ENCODE data around the gene RPRD1A. TPM values are rescaled to one million over a fixed set of nuclear protein-coding genes. Genes with fewer than 3 reads are reported as not detected.
"Not testable (repeated sequence)": the region's sequence is repeated elsewhere in the genome, so short reads cannot be mapped to it uniquely, and the experiment has no call there.

The RPRD1A gene
- polyA plus RNA-seq, 3 donors, result 61.2 to 72.0 (median 67.1) TPM

DNA sequence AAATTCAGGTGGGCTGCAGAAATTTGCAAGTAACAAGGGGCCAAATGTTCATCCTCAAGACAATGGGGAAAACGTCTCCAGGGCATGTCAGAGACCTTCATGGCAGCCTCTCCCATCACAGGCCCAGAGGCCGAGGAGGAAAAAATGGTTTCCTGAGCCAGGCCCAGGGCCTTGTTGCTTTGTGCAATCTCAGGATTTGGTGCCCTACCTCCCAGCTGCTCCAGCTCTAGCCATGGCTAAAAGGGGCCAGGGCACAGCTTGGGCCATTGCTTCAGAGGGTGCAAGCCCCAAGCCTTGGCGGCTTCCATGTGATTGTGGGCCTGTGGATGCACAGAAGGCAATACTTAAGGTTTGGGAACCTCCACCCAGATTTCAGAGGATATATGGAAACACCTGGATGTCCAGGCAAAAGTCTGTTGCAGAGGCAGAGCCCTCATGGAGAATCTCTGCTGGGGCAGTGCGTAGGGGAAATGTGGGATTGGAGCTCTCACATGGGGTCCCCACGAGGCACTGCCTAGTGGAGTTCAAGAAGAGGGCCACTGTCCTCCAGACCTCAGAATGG is 29.2 kb downstream of the RPRD1A start:
- no peak for DNase-seq

DNA sequence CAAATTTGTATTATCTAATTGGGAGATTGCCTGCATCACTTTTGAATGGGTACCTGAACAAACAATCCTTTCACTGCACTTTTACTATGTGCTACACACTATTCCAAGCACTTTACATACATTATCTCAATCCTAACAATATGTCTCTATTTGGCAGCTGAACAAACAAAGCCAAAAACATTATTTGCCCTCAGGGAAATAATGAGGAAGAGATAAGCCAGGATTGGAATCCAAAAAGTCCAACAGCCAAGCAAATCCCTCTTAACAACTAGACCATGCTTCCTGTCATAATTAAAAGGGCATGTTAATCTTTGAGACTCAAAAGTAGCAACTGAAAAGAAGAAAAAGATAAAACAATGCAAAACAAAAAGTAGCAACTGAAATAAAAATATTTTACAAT is 32.1 kb downstream of the RPRD1A start:
- DNase-seq, result no peak

DNA sequence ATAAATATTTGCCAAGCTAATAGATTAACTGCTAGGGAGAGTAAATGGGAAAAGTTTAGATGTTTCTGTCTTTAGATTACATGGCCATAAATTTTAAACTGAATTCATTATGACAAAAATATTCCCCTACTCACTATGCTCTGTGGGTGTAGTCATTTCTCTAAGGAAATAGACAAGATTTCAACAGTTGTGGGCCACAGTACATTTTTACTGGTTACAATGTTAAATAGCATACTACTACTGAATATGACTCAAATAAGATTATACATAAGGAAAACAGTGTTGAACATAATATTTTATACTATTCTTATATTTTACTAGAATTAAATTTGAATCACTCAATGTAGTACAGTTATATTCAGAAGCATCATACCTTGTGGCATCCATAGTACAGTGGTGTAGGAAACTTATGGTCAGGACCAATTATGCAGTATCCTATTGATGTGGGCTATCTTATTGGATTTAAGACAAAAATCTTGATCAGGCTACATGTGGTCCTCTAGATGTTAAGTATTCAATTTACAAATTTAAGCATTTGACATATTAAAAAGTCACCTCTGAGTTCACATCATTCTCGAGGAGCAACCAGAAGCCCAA is 33.0 kb downstream of the RPRD1A start:
- DNase-seq, result no peak

- no peak for DNase-seq
These were observed 35.5 kb downstream of the RPRD1A start for GRCh38 chr18:36031903-36032302.

DNA sequence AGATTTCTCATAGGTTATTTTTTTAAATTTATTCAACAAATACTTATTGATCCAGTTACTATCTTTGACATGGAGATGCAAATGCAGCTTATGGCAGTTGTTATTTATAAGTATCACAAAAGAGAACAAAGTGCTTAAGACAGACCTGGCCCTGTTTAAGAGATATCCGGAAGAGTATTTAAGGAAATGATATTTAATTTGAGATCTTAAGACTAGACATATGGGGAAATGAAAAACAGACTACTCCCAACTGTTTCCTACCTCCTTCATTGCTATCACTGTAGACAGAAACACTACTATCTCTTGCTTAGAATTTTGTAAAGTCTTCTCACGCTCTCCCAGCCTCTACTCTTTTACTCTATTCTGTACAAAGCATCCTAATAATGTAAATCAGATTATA is 36.0 kb downstream of the RPRD1A start:
- DNase-seq, result no peak

GRCh38 chr18:36028859-36029258 is 38.5 kb downstream of the RPRD1A start:
- no peak for DNase-seq

- peak; percentile 9 for DNase-seq
These were observed 42.3 kb downstream of the RPRD1A start for GRCh38 chr18:36025025-36025424.

- not testable (repeated sequence) for DNase-seq
These were observed 43.1 kb downstream of the RPRD1A start for GRCh38 chr18:36024241-36024640.

DNA sequence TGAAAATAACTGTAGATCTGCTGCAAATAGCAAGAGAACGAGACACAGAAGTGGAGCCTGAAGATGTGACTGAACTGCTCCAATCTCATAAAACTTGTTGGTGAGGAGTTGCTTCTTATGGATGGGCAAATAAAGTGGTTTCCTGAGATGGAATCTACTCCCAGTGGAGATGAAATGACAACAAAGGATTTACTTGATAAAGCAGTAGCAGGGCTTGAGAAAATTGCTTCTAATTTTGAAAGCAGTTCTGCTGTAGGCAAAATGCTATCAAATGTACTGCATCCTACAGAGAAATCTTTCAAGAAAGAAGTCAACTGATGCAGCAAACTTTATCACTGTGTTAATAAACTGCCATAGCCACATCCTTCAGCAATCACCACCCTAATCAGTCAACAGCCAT is 44.0 kb downstream of the RPRD1A start:
- no peak for DNase-seq

GRCh38 chr18:36020174-36020711 is 47.1 kb downstream of the RPRD1A start:
- no peak for DNase-seq

GRCh38 chr18:36017232-36017631 is 50.1 kb downstream of the RPRD1A start:
- no peak for DNase-seq

- no peak for DNase-seq
These were observed 51.7 kb downstream of the RPRD1A start for GRCh38 chr18:36015629-36016028.

DNA sequence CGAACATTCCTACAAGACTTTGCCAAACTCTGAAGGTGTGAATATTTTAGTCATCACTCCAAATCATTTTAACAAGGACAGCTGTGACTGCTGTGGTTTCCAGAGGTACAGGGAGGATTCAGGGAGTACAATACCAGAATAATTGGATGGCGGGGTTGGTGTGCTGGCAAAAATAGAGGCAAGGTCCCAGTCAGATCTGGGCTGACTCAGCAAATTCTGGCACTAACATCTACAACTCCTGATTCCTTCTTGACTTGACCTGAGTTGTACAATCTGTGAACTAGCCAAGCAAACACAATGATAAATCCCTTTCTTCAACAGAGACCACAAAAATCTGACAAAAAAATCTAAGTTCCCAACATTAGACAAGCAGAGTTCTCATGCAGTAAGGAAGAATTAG is 54.5 kb downstream of the RPRD1A start:
- no peak for DNase-seq

- no peak for DNase-seq
These were observed 58.1 kb downstream of the RPRD1A start for GRCh38 chr18:36009214-36009613.

DNA sequence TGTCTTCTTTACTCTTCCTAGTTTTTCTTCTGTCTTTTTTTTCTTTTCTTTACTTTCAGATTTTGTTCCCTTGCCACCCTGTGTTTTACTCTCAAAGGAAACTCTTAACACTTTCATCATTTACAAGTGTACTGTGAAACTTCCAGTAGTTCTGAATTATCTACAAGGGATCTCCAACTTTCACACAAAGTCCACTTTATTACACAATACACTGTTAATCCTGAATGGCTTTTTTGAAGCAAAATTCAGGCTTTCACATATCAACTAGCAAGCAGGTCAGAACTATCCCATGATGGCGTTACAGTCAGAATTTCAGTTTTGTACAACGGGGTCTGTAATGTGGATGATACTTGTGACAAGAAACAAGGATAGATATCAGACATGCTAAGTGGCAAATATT is 60.4 kb downstream of the RPRD1A start:
- DNase-seq, result no peak

DNA sequence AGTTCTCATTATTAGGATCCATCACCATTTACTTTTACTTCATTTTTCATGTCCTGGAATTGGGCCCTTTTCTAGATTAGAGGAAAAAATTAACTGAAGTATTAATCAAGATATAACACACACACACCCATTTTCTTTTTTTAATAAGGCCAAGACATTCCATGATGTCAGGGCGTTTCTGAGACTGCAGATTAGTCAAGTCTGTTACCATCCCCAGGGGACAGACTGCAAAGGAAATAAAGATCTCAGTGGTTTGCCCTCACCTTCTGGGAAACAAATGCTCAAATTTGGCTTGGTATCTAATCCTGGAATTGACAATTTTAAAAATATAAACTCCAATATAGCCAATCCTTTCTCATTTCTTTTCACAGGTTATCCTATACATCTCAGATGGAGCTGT is 67.4 kb downstream of the RPRD1A start:
- no peak for DNase-seq

DNA sequence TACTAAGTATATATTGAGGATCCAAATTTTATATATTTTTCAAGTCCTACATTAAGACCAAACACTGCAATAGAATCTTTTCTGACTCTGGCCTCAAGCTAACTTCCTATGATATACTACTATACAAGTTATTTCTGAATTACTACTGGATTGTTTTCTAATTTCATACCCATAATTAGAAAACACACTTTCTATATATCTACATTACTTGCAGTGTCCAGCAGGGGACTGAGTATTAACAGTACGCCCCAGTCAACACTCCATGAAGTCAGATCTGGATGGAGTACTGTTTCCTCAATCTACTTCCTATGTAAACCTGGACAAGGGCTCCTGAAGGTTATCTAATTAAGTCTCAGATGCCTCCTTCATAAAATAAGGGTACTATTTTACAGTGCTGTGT is 68.4 kb downstream of the RPRD1A start:
- DNase-seq, result no peak

DNA sequence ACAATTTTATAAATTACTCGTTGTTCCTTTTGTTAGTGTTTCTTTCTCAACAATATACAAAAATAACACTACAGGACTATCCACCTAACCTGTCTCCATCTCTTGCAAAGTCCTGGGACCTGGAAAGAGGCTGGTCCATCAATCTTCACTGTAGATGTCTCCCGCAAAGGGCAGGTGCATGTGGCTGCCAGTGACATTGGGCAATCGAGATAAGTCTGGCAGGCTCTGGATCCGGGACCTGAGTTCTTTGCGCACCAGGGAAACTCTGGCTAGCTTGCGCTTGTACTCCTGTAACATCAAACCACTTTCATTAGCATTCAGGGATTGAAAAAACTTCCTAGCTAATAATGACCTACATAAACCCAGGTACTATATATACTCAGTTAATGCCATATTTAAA is 74.3 kb downstream of the RPRD1A start:
- no peak for DNase-seq

DNA sequence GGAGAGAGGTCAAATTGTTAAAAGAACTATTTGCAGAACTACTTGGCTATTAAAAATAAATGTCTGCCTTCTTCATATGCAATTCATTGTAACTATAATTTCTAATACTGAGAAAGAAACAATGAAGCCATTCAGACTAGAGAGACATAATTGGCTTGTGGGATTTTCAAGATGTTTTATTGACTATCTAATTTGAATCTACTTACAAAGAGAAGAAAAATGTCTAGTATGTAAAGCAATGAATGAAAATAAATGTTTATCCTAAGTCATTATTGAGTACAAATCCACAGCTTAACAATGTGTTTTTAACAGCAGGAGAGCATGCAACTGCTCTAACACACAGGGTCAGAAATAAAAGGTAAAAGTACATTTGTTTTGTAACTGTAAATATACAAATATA is 75.7 kb downstream of the RPRD1A start:
- DNase-seq, result no peak

- no peak for DNase-seq
These were observed 83.5 kb downstream of the RPRD1A start for GRCh38 chr18:35983818-35984217.

DNA sequence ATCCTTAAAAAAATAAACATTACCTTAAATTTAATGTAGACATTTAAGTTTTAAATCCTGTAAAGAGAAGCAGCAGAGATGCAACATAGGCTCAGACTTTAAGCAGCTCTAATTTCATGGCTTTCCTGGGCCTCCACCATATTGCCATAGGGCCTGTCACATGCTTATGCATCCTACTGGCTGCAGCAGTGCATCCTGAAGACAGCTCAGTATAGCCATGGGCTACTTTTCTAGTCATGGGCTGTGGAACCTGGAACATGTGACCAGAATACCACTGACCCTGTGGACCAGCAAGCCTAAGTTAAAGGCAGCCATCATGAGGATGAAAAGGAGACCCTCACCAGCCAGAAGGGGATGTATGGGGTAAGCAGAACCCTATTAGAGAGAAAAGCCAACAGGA is 84.2 kb downstream of the RPRD1A start:
- no peak for DNase-seq

GRCh38 chr18:35982409-35983114 is 84.8 kb downstream of the RPRD1A start:
- DNase-seq, result no peak

- DNase-seq, result no peak
These were observed 88.2 kb downstream of the RPRD1A start for GRCh38 chr18:35979112-35979511.
